Endothelial cell of umbilical vein (primary cell): ENCODE data around the gene LANCL3. TPM values are rescaled to one million over a fixed set of nuclear protein-coding genes. Genes with fewer than 3 reads are reported as not detected.

Experiments used
- BruUV-seq: library from RNA; stranded (reverse); fragments of 400-500 nt; replicated peaks from 2 replicates; lab custom pipeline; 2021; lab: Mats Ljungman, UMichigan
- CTCF ChIA-PET: fragments of 300-600, 350-600 bp; sonication (Branson Sonifier 250); formaldehyde crosslinking; loops from one replicate; lab custom pipeline; 2021; ENCODE audit warnings: antibody characterized with exemption, inconsistent platforms; lab: Charles Lee
- POLR2A ChIA-PET: fragments of 300-600, 350-600 bp; sonication (Branson Sonifier 250); formaldehyde crosslinking; loops from one replicate; lab custom pipeline; 2021; ENCODE audit warnings: antibody characterized with exemption, inconsistent platforms; lab: Charles Lee
- DNase-seq: peaks from one replicate; pipeline ENCODE4 v3.0.0-alpha.2; 2011; ENCODE audit warnings: low read depth, low spot score
- FAIRE-seq: peaks from 2 replicates; lab custom pipeline; 2011; peaks lifted over from hg19 to GRCh38; lab: Jason Lieb, UNC
- H2AFZ ChIP-seq: 2 replicates; pipeline ENCODE4 v1.6.0; 2012; ENCODE audit warnings: low read depth, low read length, control low read depth, inconsistent platforms
- H3K27ac ChIP-seq: 2 replicates; pipeline ENCODE4 v1.5.1; 2011; ENCODE audit warnings: low read depth, mild to moderate bottlenecking, control low read depth, low read length, moderate library complexity; ENCODE audit not compliant: insufficient read depth
- H3K27me3 ChIP-seq, 2 experiments: 2 replicates each; pipeline versions ENCODE4 v1.6.0 to v1.6.1; 2011; ENCODE audit warnings: low read length in 2 of 2, mixed read lengths in 1 of 2; ENCODE audit not compliant: control insufficient read depth in 2 of 2, insufficient read depth in 2 of 2
- H3K36me3 ChIP-seq, 2 experiments: 2 replicates in 1 of 2; 3 replicates in 1 of 2; pipeline ENCODE4 v1.5.1; 2011; ENCODE audit warnings: low read length in 2 of 2, mild to moderate bottlenecking in 1 of 2, moderate library complexity in 1 of 2; ENCODE audit not compliant: control insufficient read depth in 2 of 2, insufficient read depth in 2 of 2; ENCODE audit errors: extremely low read depth in 1 of 2
- H3K4me1 ChIP-seq: 3 replicates; pipeline ENCODE4 v1.5.1; 2011; ENCODE audit warnings: mild to moderate bottlenecking, low read length; ENCODE audit not compliant: control insufficient read depth, insufficient read depth; ENCODE audit errors: extremely low read depth
- H3K4me2 ChIP-seq: 2 replicates; pipeline ENCODE4 v1.6.1; 2011; ENCODE audit warnings: low read length, control low read depth, mixed read lengths; ENCODE audit not compliant: insufficient read depth
- H3K4me3 ChIP-seq, 3 experiments: fragments of 200-600 bp in 1 of 3; sonication (generic), shearing (Covaris generic) in 1 of 3; replicated peaks in 1 of 3; 2 replicates each; pipeline ENCODE4 v1.5.1; 2011 to 2016; ENCODE audit warnings: control low read depth in 3 of 3, low read length in 3 of 3, mild to moderate bottlenecking in 2 of 3, inconsistent platforms in 1 of 3, low read depth in 1 of 3, moderate library complexity in 1 of 3; ENCODE audit not compliant: insufficient read depth in 1 of 3
- H3K79me2 ChIP-seq: 2 replicates; pipeline ENCODE4 v1.6.0; 2012; ENCODE audit warnings: low read length, inconsistent platforms; ENCODE audit not compliant: control insufficient read depth, insufficient read depth
- H3K9ac ChIP-seq: replicated peaks from 2 replicates; pipeline ENCODE3; 2011; ENCODE audit warnings: low read length, control low read depth; ENCODE audit not compliant: insufficient read depth; ENCODE audit errors: extremely low read depth
- H3K9me1 ChIP-seq: replicated peaks from 3 replicates; pipeline ENCODE4 v1.6.0; 2011; ENCODE audit warnings: mild to moderate bottlenecking, low read length; ENCODE audit not compliant: control insufficient read depth, insufficient read depth; ENCODE audit errors: extremely low read depth
- H3K9me3 ChIP-seq: replicated peaks from 2 replicates; pipeline ENCODE4 v1.5.1; 2012; ENCODE audit warnings: low read length, inconsistent platforms; ENCODE audit not compliant: control insufficient read depth, insufficient read depth
- H4K20me1 ChIP-seq: replicated peaks from 2 replicates; pipeline ENCODE3; 2011; ENCODE audit warnings: mild to moderate bottlenecking, low read length; ENCODE audit not compliant: control insufficient read depth, insufficient read depth; ENCODE audit errors: extremely low read depth
- CTCF ChIP-seq, 2 donors: IDR thresholded peaks; 1 replicate in 1 of 2; 2 replicates in 1 of 2; pipeline ENCODE4 v1.5.1; 2011; ENCODE audit warnings: low read length in 2 of 2, mild to moderate bottlenecking in 2 of 2, moderate library complexity in 2 of 2, control low read depth in 1 of 2, inconsistent platforms in 1 of 2, low read depth in 1 of 2; ENCODE audit not compliant: insufficient read depth in 1 of 2; ENCODE audit errors: extremely low read depth in 1 of 2
- EZH2 ChIP-seq: IDR thresholded peaks from 2 replicates; pipeline ENCODE4 v1.6.1; 2012; ENCODE audit warnings: borderline replicate concordance, low read depth, mild to moderate bottlenecking, moderate library complexity, low read length, inconsistent platforms; ENCODE audit not compliant: severe bottlenecking
- FOS ChIP-seq: IDR thresholded peaks from 2 replicates; pipeline ENCODE4 v1.6.1; 2011; ENCODE audit warnings: mild to moderate bottlenecking, low read length, moderate library complexity, borderline replicate concordance; ENCODE audit not compliant: insufficient read depth
- GATA2 ChIP-seq: IDR thresholded peaks from 2 replicates; pipeline ENCODE4 v1.7.0; 2011; ENCODE audit warnings: low read depth, mild to moderate bottlenecking, moderate library complexity, mixed read lengths, low read length; ENCODE audit not compliant: insufficient read length, insufficient read depth
- JUN ChIP-seq: IDR thresholded peaks from 2 replicates; pipeline ENCODE4 v1.6.1; 2011; ENCODE audit warnings: borderline replicate concordance, low read depth; ENCODE audit not compliant: insufficient read length, insufficient read depth
- MAX ChIP-seq: IDR thresholded peaks from 2 replicates; pipeline ENCODE4 v1.6.1; 2011; ENCODE audit not compliant: insufficient read depth, insufficient read length
- MYC ChIP-seq: IDR thresholded peaks from one replicate; pipeline ENCODE4 v1.6.1; 2011; ENCODE audit warnings: mild to moderate bottlenecking, low read depth, low read length
- POLR2A ChIP-seq: IDR thresholded peaks from 2 replicates; pipeline ENCODE4 v1.6.1; 2012; ENCODE audit warnings: low read depth, mild to moderate bottlenecking, control low read depth, low read length
- POLR2AphosphoS5 ChIP-seq: IDR thresholded peaks from 2 replicates; pipeline ENCODE4 v1.6.1; 2012; ENCODE audit warnings: low read depth, mild to moderate bottlenecking, control low read depth, low read length, moderate library complexity; ENCODE audit not compliant: insufficient read depth
- dilution Hi-C: fragments of 300-500 bp; cut with MboI; formaldehyde crosslinking; loops from one replicate; pipeline ENCODE4 v1.15.0; 2019; ENCODE audit warnings: low sequenced_read_pairs; ENCODE audit not compliant: extremely low pct_ligation_motif_present
- intact Hi-C: fragments of 100-400 bp; cut with micrococcal nuclease; formaldehyde crosslinking; loops from one replicate; pipeline ENCODE4 v1.10.0; 2022
- polyA plus RNA-seq, 4 experiments: library from polyadenylated mRNA; depleted of rRNA in 3 of 4; stranded (reverse) in 3 of 4; unstranded in 1 of 4; fragments of >200 nt; gene quantifications; 2 replicates each; pipeline versions ENCODE4 v1.2.1 to v1.2.3, GENCODE V29; 2011 to 2012; ENCODE audit warnings: missing spikeins in 1 of 4
- total RNA-seq: library from RNA; stranded (reverse); gene quantifications from 2 replicates; pipeline ENCODE4 v1.2.3, GENCODE V29; 2021

Gene LANCL3
- total and polyA plus RNA-seq, 2 donors (not counting 3 experiments of a cell fraction or from before 2014, with no cell fraction given), result 0.12 to 1.5 TPM

GRCh38 chrX:37662181-37662580 lies 90.7 kb downstream of the LANCL3 start:
- ChIA-PET CTCF (no interaction called here), POLR2A (no interaction called here)
- no TSS peak for BruUV-seq
- DNase-seq, result no peak
- Histone ChIP-seq H4K20me1 (no peaks in the 10 kb centered on the region), H3K4me3 (no peak overlapping the region), H3K36me3 (no peaks in the 10 kb centered on the region), H3K9me3 (no peaks in the 10 kb centered on the region), H3K27ac (no peak overlapping the region), H3K79me2 (no peaks in the 10 kb centered on the region), H2AFZ (no peak overlapping the region), H3K4me1 (no peaks in the 10 kb centered on the region), H3K9me1 (no peaks in the 10 kb centered on the region), H3K27me3 (no peaks in the 10 kb centered on the region), H3K4me2 (no peak overlapping the region), H3K9ac (no peak overlapping the region)
- dilution Hi-C loops, result no loop called here
- intact Hi-C loops, result no loop called here
- TF ChIP-seq EZH2, result no peak
- no peak for TF ChIP-seq CTCF (IDR thresholded peaks at IDR 0.05; ENCODE audit: extremely low read depth in 1 of 2, insufficient read depth in 1 of 2, low read depth in 1 of 2, low read length in 2 of 2)
- TF ChIP-seq POLR2AphosphoS5, result no peak
- no peak for TF ChIP-seq JUN
- TF ChIP-seq MAX, result no peak
- TF ChIP-seq POLR2A, result no peak
- no peak for TF ChIP-seq MYC
- no peak for TF ChIP-seq FOS
- no peak for TF ChIP-seq GATA2
- no peak for FAIRE-seq
